Nephron progenitor cell (in vitro differentiated cells): ENCODE results near the gene RAD51B.

Source experiments
- DNase-seq: peaks from one replicate; pipeline ENCODE4 v3.0.0; 2021
- H3K27ac Mint-ChIP-seq: 2 replicates; pipeline ENCODE4 v1.8.0; 2021; ENCODE audit warnings: mild to moderate bottlenecking, moderate library complexity, mixed read lengths
- H3K27me3 Mint-ChIP-seq: 2 replicates; pipeline ENCODE4 v1.8.0; 2021; ENCODE audit warnings: mild to moderate bottlenecking, low read depth, mixed read lengths; ENCODE audit not compliant: poor library complexity
- H3K36me3 Mint-ChIP-seq: 2 replicates; pipeline ENCODE4 v1.8.0; 2021; ENCODE audit warnings: low read depth, mixed read lengths
- H3K4me1 Mint-ChIP-seq: 2 replicates; pipeline ENCODE4 v1.8.0; 2021; ENCODE audit warnings: mixed read lengths
- H3K4me3 Mint-ChIP-seq: 2 replicates; pipeline ENCODE4 v1.8.0; 2021; ENCODE audit warnings: mild to moderate bottlenecking, moderate library complexity, mixed read lengths
- H3K9me3 Mint-ChIP-seq: 2 replicates; pipeline ENCODE4 v1.8.0; 2021; ENCODE audit warnings: mild to moderate bottlenecking, moderate library complexity, mixed read lengths
- CTCF ChIP-seq: fragments of 200-600 bp; sonication (generic); IDR thresholded peaks from 2 replicates; pipeline ENCODE4 v1.5.0; 2021; ENCODE audit warnings: antibody characterized with exemption

Gene RAD51B

GRCh38 chr14:68564826-68565759 is 745.5 kb downstream of the RAD51B start:
- no peak for TF ChIP-seq CTCF
- Mint-ChIP-seq H3K4me3 (peak overlapping the region; percentile 12), H3K27ac (peak overlapping the region; percentile 98), H3K36me3 (peaks cover 8% of the 10 kb centered on the region), H3K9me3 (peaks cover 1% of the 10 kb centered on the region), H3K27me3 (peaks cover 3% of the 10 kb centered on the region), H3K4me1 (peaks cover 96% of the 10 kb centered on the region)
- no peak for DNase-seq

- Mint-ChIP-seq H3K36me3 (peaks cover 8% of the 10 kb centered on the region), H3K27ac (peak overlapping the region; percentile 92), H3K27me3 (peaks cover 3% of the 10 kb centered on the region), H3K9me3 (peaks cover 9% of the 10 kb centered on the region), H3K4me3 (no peak overlapping the region), H3K4me1 (peaks cover 98% of the 10 kb centered on the region)
- TF ChIP-seq CTCF, result no peak
- no peak for DNase-seq
Measured at GRCh38 chr14:68566075-68566474, 746.5 kb downstream of the RAD51B start.

- no peak overlapping the region for H3K4me3 Mint-ChIP-seq
- H3K9me3 Mint-ChIP-seq, result peaks cover 26% of the 10 kb centered on the region
- H3K4me1 Mint-ChIP-seq, result peaks cover 90% of the 10 kb centered on the region
- H3K27ac Mint-ChIP-seq, result peak overlapping the region; percentile 98
- DNase-seq, result no peak
- peaks cover 26% of the 10 kb centered on the region for H3K36me3 Mint-ChIP-seq
- TF ChIP-seq CTCF, result no peak
- H3K27me3 Mint-ChIP-seq, result peaks cover 3% of the 10 kb centered on the region
Measured at GRCh38 chr14:68568907-68569897, 749.6 kb downstream of the RAD51B start.

- peak overlapping the region; percentile 98 for H3K27ac Mint-ChIP-seq
- no peak for DNase-seq
- peak overlapping the region; percentile 23 for H3K4me3 Mint-ChIP-seq
- no peak for TF ChIP-seq CTCF
- H3K36me3 Mint-ChIP-seq, result peaks cover 26% of the 10 kb centered on the region
- peaks cover 3% of the 10 kb centered on the region for H3K27me3 Mint-ChIP-seq
- peaks cover 85% of the 10 kb centered on the region for H3K4me1 Mint-ChIP-seq
- peaks cover 26% of the 10 kb centered on the region for H3K9me3 Mint-ChIP-seq
Measured at GRCh38 chr14:68569970-68570409, 750.4 kb downstream of the RAD51B start.

GRCh38 chr14:68571114-68571591 is 751.6 kb downstream of the RAD51B start:
- no peak for TF ChIP-seq CTCF
- DNase-seq, result no peak
- no peak overlapping the region for H3K4me3 Mint-ChIP-seq
- peak overlapping the region; percentile 98 for H3K27ac Mint-ChIP-seq
- peaks cover 82% of the 10 kb centered on the region for H3K4me1 Mint-ChIP-seq
- peaks cover 26% of the 10 kb centered on the region for H3K36me3 Mint-ChIP-seq
- H3K27me3 Mint-ChIP-seq, result peaks cover 3% of the 10 kb centered on the region
- peaks cover 26% of the 10 kb centered on the region for H3K9me3 Mint-ChIP-seq
